CD14-positive monocyte (primary cell): ENCODE data around the gene C22orf23. TPM values are rescaled to one million over a fixed set of nuclear protein-coding genes. Genes with fewer than 3 reads are reported as not detected.
A peak's percentile ranks its signal among the peaks of the same experiment; 100 is the strongest.
"Not testable (repeated sequence)": the region's sequence is repeated elsewhere in the genome, so short reads cannot be mapped to it uniquely, and the experiment has no call there.

Experiments used
- DNase-seq, 3 donors: peaks; one replicate each; pipeline ENCODE4 v3.0.0-alpha.2; 2011 to 2022
- H2AFZ ChIP-seq: 2 replicates; pipeline ENCODE4 v1.6.0; 2012; ENCODE audit warnings: mild to moderate bottlenecking, low read depth, low read length, inconsistent platforms; ENCODE audit not compliant: insufficient read depth, poor library complexity, severe bottlenecking
- H3K27ac ChIP-seq, 2 donors: 1 replicate in 1 of 2; 2 replicates in 1 of 2; pipeline ENCODE4 v1.5.1; 2012 to 2013; ENCODE audit warnings: low read length in 2 of 2, control low read depth in 1 of 2, inconsistent platforms in 1 of 2, low read depth in 1 of 2, mild to moderate bottlenecking in 1 of 2
- H3K27me3 ChIP-seq, 2 donors: one replicate each; pipeline versions ENCODE4 v1.6.0 to v1.6.1; 2011 to 2013; ENCODE audit warnings: low read length in 2 of 2; ENCODE audit not compliant: control insufficient read depth in 2 of 2, insufficient read depth in 2 of 2
- H3K36me3 ChIP-seq, 2 donors: replicated peaks in 1 of 2; 1 replicate in 1 of 2; 2 replicates in 1 of 2; pipeline versions ENCODE4 v1.5.1 to v1.6.1; 2012 to 2013; ENCODE audit warnings: low read length in 2 of 2, control low read depth in 1 of 2, inconsistent platforms in 1 of 2, mild to moderate bottlenecking in 1 of 2; ENCODE audit not compliant: insufficient read depth in 2 of 2, control insufficient read depth in 1 of 2
- H3K4me1 ChIP-seq, 2 donors: 1 replicate in 1 of 2; 2 replicates in 1 of 2; pipeline versions ENCODE4 v1.5.1 to v1.6.1; 2012 to 2013; ENCODE audit warnings: low read length in 2 of 2, control low read depth in 1 of 2, inconsistent platforms in 1 of 2, mild to moderate bottlenecking in 1 of 2, moderate library complexity in 1 of 2; ENCODE audit not compliant: insufficient read depth in 2 of 2, control insufficient read depth in 1 of 2
- H3K4me2 ChIP-seq: replicated peaks from 2 replicates; pipeline ENCODE3; 2012; ENCODE audit warnings: low read length, moderate library complexity, mild to moderate bottlenecking; ENCODE audit not compliant: poor library complexity, severe bottlenecking; ENCODE audit errors: extremely low read depth
- H3K4me3 ChIP-seq, 3 experiments: fragments of 200-600 bp in 1 of 3; sonication (generic) in 1 of 3; replicated peaks in 1 of 3; 1 replicate in 2 of 3; 2 replicates in 1 of 3; pipeline ENCODE4 v1.5.1; 2011 to 2013; ENCODE audit warnings: low read length in 3 of 3, mild to moderate bottlenecking in 3 of 3, control low read depth in 2 of 3, low read depth in 2 of 3, inconsistent platforms in 1 of 3, moderate library complexity in 1 of 3
- H3K79me2 ChIP-seq: 2 replicates; pipeline ENCODE4 v1.6.0; 2012; ENCODE audit warnings: mild to moderate bottlenecking, control low read depth, inconsistent platforms, low read length, moderate library complexity; ENCODE audit not compliant: insufficient read depth
- H3K9ac ChIP-seq: 2 replicates; pipeline ENCODE4 v1.6.0; 2017; ENCODE audit warnings: low read length, mild to moderate bottlenecking; ENCODE audit not compliant: insufficient read depth, poor library complexity, severe bottlenecking
- H3K9me3 ChIP-seq, 2 donors: replicated peaks in 1 of 2; 1 replicate in 1 of 2; 2 replicates in 1 of 2; pipeline versions ENCODE4 v1.5.1 to v1.6.1; 2012 to 2013; ENCODE audit warnings: low read length in 2 of 2, control low read depth in 1 of 2; ENCODE audit not compliant: control insufficient read depth in 1 of 2, insufficient read depth in 1 of 2
- H4K20me1 ChIP-seq: 2 replicates; pipeline ENCODE4 v1.6.0; 2012; ENCODE audit warnings: mild to moderate bottlenecking, low read length, control low read depth, moderate library complexity; ENCODE audit not compliant: insufficient read depth
- H3K27ac Mint-ChIP-seq, 7 donors: one replicate each; pipeline ENCODE4 v1.8.0; 2020; ENCODE audit warnings: mild to moderate bottlenecking in 7 of 7, mixed read lengths in 7 of 7, moderate library complexity in 6 of 7, inconsistent platforms in 2 of 7
- H3K27me3 Mint-ChIP-seq, 3 donors: one replicate each; pipeline ENCODE4 v1.8.0; 2021 to 2022; ENCODE audit warnings: low read depth in 3 of 3, mild to moderate bottlenecking in 3 of 3, mixed read lengths in 3 of 3, moderate library complexity in 3 of 3, inconsistent platforms in 1 of 3
- H3K36me3 Mint-ChIP-seq, 2 donors: one replicate each; pipeline ENCODE4 v1.8.0; 2020; ENCODE audit warnings: mixed read lengths in 2 of 2, inconsistent platforms in 1 of 2, mild to moderate bottlenecking in 1 of 2
- H3K4me1 Mint-ChIP-seq: one replicate; pipeline ENCODE4 v1.8.0; 2020; ENCODE audit warnings: mild to moderate bottlenecking, mixed read lengths
- H3K4me3 Mint-ChIP-seq, 2 donors: one replicate each; pipeline ENCODE4 v1.8.0; 2020; ENCODE audit warnings: mild to moderate bottlenecking in 2 of 2, mixed read lengths in 2 of 2, moderate library complexity in 1 of 2
- H3K9me3 Mint-ChIP-seq, 7 donors: one replicate each; pipeline ENCODE4 v1.8.0; 2020 to 2022; ENCODE audit warnings: mixed read lengths in 7 of 7, mild to moderate bottlenecking in 6 of 7, moderate library complexity in 6 of 7, inconsistent platforms in 2 of 7
- CTCF ChIP-seq: fragments of 200-600 bp; IDR thresholded peaks from one replicate; pipeline ENCODE4 v1.8.0; 2022; ENCODE audit warnings: antibody characterized with exemption, mild to moderate bottlenecking
- WGBS: methylation state at CpG from one replicate; pipeline ENCODE4 v1.1.5; 2013; ENCODE audit warnings: missing lambda C conversion rate; ENCODE audit not compliant: insufficient coverage; 5-methylcytosine and 5-hydroxymethylcytosine counted together
- intact Hi-C, 2 donors: fragments of 100-400 bp; cut with micrococcal nuclease; formaldehyde crosslinking; loops; one replicate each; pipeline versions ENCODE4 v1.15.0 to v1.15.1; 2023
- polyA plus RNA-seq, 3 donors: library from polyadenylated mRNA; depleted of rRNA in 1 of 3; unstranded in 2 of 3; stranded (reverse) in 1 of 3; fragments of 300-500 nt in 2 of 3; fragments of >200 nt in 1 of 3; fragmentation: Illumina TruSeq in 2 of 3; gene quantifications; 1 replicate in 2 of 3; 2 replicates in 1 of 3; pipeline ENCODE4 v1.2.3, GENCODE V29; 2012 to 2021

C22orf23 gene
- polyA plus RNA-seq, 3 donors: not detected

DNA sequence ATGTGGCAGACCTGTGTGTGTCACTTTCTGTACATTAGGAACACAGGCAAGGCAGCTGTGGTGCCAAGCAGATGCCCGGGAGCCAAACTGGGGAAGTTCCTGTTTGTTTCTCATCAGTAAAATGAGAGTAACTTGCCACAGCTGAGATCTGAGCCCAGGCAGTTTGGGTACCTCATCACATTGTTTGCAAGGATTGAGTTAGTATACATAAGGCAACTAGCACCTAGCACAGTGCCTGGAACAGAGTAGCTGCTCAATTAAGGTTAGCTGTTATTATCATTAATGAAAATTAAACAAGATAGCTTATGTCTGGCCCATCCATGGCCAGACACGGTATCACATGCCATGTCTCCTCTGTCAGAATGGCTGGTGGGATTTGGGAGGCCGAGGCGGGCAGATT is 23.1 kb upstream of the C22orf23 start:
- H3K9me3 ChIP-seq: no peaks in the 10 kb centered on the region
- no peaks in the 10 kb centered on the region for H3K4me1 Mint-ChIP-seq
- no peaks in the 10 kb centered on the region for H4K20me1 ChIP-seq
- no peaks in the 10 kb centered on the region for H3K79me2 ChIP-seq
- 81% methylated on average over 2 of the region's 4 CpGs for WGBS
- peaks cover 0 to 2% (median 0%) of the 10 kb centered on the region in 7 donors for H3K9me3 Mint-ChIP-seq
- peaks cover 10 to 20% of the 10 kb centered on the region in 2 donors for H3K36me3 Mint-ChIP-seq
- H3K9ac ChIP-seq: no peak overlapping the region
- no peak overlapping the region for H3K27ac ChIP-seq
- H3K27me3 ChIP-seq: no peaks in the 10 kb centered on the region
- intact Hi-C loops: no loop called here
- H3K4me3 Mint-ChIP-seq: no peak overlapping the region
- peaks cover 0 to 4% (median 0%) of the 10 kb centered on the region in 3 donors for H3K27me3 Mint-ChIP-seq
- H3K4me2 ChIP-seq: no peak overlapping the region
- no peak overlapping the region for H2AFZ ChIP-seq
- TF ChIP-seq CTCF: no peak
- peak overlapping the region in 1 of 7 donors; percentile 56 for H3K27ac Mint-ChIP-seq
- DNase-seq: no peak
- H3K4me3 ChIP-seq: no peak overlapping the region
- no peaks in the 10 kb centered on the region for H3K36me3 ChIP-seq
- no peaks in the 10 kb centered on the region for H3K4me1 ChIP-seq

GRCh38 chr22:37976022-37976421 is 22.6 kb upstream of the C22orf23 start:
- H3K4me3 ChIP-seq, H3K4me1 ChIP-seq, H3K27ac Mint-ChIP-seq, H2AFZ ChIP-seq, H3K4me1 Mint-ChIP-seq, H3K4me2 ChIP-seq, H3K9me3 Mint-ChIP-seq, H3K9ac ChIP-seq, H3K4me3 Mint-ChIP-seq, H3K27me3 Mint-ChIP-seq, H4K20me1 ChIP-seq, H3K36me3 ChIP-seq, H3K27me3 ChIP-seq, H3K27ac ChIP-seq, intact Hi-C loops, H3K9me3 ChIP-seq, H3K79me2 ChIP-seq, DNase-seq: not testable (repeated sequence)
- H3K36me3 Mint-ChIP-seq: peaks cover 15 to 24% of the 10 kb centered on the region in 2 donors
- 96% methylated on average over 7 of the region's 8 CpGs for WGBS
